ENCODE measurements around the gene IFT88.
A peak's percentile ranks its signal among the peaks of the same experiment; 100 is the strongest.

The IFT88 gene

GRCh38 chr13:20696073-20696472 is 129.1 kb downstream of the IFT88 start:
- DNase-seq = no peak

DNA sequence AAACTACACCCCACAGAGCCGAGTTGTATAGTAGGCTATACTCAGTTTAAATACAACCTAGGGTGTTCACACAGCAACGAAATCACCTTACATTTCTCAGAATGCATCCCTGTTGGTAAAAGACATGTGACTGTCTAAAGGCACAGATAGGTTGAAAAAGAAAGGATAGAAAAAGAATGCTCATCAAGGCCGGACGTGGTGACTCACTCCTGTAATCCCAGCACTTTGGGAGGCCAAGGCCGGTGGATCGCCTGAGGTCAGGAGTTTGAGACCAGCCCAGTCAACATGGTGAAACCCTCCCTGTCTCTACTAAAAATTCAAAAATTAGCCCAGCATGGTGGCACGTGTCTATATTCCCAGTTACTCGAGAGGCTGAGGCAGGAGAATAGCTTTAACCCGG is 132.8 kb downstream of the IFT88 start:
- DNase-seq = no peak

DNA sequence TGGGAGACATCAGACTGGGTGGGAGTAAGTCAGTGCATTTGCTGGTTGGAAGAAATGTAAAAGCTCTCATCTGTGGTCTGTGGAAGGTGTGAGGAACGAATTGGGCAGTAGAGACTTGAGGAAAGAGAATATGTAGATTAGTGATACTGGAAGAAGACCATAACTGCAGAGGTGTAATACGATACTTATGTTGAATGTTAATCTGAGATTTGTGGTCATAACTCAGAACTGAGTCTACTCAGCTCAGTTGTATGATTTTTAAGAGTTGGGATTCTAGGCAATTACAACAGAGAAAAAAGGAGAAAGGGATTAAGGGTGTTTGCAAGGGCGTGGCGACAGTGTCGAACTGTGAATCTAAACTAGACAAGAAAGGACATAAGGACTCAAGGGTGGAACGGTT is 133.3 kb downstream of the IFT88 start:
- no peak for DNase-seq

GRCh38 chr13:20701461-20701860 is 134.5 kb downstream of the IFT88 start:
- no peak for DNase-seq

GRCh38 chr13:20702530-20702914 is 135.6 kb downstream of the IFT88 start:
- no peak for DNase-seq

GRCh38 chr13:20702915-20703779 is 136.2 kb downstream of the IFT88 start, which contains the start of gene IL17D:
IL17D (plus strand) TSS chr13:20703699; CDS start chr13:20704002, 303 bp downstream.
- peak; percentile 29 to 41 for DNase-seq

DNA sequence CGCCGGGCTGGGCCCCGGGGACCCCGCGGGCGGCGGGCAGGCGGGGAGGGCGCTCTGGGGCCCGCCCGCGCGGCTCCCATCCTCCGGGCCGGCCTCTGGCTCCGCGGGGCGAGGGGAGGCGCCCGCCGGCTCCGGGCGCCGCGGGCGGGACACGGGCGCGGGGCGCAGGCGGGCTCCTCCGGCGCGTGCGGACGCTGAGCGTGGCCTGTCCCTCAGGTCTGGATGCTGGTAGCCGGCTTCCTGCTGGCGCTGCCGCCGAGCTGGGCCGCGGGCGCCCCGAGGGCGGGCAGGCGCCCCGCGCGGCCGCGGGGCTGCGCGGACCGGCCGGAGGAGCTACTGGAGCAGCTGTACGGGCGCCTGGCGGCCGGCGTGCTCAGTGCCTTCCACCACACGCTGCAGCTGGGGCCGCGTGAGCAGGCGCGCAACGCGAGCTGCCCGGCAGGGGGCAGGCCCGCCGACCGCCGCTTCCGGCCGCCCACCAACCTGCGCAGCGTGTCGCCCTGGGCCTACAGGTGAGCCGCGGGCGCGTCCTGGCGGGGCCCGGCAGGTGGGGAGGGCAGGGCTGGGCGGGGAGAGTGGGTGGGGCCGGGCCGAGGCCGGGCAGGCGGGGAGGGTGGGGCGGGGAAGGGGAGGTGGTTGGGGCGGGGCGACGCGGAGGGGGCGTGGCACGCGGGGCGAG is 137.0 kb downstream of the IFT88 start:
- peak; percentile 71 to 73 for DNase-seq

DNA sequence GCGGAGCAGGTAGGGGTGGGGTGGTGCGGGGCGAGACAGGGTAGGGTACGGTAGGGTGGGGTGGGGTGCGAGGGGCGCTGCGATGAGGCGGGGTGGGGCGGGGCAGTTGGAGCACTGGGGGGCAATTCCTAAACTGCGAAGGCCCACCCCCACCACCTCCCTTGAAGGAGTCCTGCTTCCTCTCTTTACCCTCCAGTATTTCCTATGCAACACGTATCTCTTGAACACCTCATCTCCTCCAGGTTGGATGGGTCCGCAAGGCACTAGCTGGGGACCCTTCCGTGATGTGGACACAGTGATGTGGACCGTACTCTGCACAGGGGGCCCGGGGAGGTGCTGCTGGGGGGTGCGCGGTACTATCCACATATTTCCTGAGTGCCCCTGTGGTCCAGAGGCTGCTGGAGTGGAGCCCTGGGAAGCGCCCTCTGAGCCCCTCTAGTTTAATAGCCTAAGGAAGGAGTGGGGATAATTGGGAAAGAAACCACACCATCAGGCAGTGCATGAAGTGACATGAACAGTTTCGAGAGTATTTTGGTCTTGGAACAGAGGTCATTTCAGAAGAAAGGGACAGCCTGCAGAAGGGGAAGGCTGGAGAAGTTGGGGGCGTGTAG is 137.6 kb downstream of the IFT88 start:
- no peak for DNase-seq

DNA sequence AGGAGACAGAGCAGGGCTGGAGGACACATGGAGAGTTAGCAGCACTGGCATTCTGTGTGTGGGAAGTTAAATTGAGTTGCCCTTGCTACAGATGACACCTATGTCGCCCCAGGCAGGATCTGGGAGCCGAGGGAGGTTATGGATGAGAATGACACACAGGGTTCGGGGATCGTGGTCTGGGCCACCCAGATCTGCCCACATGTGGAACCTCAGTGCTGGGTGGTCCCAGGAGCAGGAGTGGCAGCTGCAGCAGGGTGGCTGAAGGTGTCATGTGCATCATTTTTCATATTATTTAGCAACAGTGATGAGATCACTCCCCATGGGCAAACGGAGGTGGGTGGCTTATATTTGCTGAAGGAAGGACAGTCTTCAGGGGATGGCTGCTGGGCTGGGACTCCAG is 139.7 kb downstream of the IFT88 start:
- DNase-seq = no peak

DNA sequence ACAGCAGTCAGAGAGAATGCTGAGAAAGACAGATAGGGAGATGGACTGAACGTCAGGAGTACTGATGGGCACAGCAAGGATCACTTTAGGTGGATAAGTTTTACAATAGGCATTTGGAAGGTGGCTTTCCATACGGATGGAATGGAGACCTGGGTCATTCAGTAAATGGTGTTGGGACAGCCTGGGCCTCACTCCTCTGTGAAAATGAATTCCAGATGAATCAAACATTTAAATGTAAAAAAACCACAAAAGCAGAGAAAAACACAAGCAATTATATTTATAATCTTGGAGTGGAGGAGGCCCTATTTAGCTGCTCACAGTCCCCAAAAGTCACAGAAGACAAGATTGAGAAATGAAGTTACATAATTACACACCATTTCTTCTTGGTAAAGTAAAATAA is 141.3 kb downstream of the IFT88 start:
- no peak for DNase-seq

DNA sequence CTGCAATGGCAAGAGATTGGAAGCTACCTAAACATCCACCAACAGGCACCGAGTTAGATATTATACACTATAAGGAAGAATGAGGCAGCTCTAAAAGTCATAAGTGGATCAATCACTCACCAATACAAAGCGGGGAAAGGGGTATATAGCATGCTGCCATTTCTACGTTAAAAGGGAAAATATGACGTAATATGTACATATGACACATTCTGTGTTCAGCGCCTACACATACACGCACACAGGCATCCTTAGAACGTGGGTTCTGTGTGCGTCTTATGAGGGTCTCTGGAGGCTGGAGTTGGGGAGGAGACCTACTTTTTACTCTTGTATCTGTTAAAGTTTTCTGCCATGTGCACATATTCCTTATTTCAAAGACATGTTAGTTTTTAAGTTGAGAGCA is 142.4 kb downstream of the IFT88 start:
- DNase-seq = no peak

DNA sequence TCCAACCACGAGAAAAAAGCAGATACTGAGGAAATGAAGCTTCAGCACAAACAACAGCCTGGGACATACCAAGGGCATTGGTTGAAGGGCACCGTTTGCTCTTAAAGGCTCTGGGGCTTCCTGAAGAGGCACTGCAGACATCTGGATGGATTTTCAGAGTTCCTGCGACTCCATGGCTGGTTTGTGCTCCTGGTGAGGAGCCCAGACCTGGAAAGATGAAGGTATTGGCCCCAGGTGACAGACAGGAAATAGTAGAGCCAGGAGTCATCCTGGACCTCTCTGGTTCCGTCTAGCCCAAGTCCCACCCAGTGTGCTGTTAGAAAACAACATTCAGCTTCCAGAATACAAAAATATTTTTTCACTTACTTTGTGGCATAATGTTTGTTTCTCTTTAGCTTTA is 142.8 kb downstream of the IFT88 start:
- no peak for DNase-seq

GRCh38 chr13:20711301-20712044 is 144.5 kb downstream of the IFT88 start:
- no peak for DNase-seq

GRCh38 chr13:20713014-20713376 is 146.0 kb downstream of the IFT88 start:
- no peak for DNase-seq

DNA sequence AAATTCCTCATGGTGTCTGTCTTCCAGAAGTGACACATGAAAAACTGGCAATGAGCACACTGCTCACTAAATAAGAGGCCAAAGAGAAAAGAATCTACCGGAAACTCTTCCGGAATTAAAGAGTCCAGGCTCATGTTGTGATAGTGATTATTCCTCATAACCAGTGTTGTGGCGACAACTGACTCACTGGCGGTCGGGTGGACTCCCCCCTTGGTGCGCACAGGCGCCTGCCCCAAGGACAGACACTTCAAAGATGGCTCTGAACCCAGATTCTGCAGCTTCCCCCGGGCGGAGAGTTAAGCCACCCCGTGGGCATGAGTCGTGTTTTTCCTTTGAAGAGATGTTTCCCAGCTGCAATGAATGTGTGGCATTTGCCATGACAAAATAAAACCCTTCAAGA is 146.8 kb downstream of the IFT88 start:
- DNase-seq = no peak

GRCh38 chr13:20714161-20714560 is 147.2 kb downstream of the IFT88 start:
- DNase-seq = no peak

GRCh38 chr13:20714563-20715329 is 147.8 kb downstream of the IFT88 start:
- DNase-seq = no peak

DNA sequence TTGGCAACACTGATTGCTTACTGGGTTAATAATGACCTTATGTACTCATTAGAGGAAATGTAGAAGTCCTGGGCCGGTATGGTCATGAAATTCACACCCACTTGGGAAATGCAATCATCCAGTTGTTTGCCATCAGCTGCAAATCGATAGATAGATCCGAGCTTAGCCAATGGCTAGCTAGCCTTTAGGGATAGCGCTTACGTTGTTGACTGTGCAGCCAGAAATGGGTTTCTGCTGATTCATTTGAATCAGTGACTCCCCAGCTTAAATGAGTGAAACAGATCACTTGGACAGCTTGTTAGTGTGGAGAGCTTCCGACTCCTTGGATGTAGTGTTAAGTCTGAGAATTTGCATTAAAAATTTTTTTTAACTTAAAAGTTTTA is 148.4 kb downstream of the IFT88 start:
- DNase-seq = no peak

DNA sequence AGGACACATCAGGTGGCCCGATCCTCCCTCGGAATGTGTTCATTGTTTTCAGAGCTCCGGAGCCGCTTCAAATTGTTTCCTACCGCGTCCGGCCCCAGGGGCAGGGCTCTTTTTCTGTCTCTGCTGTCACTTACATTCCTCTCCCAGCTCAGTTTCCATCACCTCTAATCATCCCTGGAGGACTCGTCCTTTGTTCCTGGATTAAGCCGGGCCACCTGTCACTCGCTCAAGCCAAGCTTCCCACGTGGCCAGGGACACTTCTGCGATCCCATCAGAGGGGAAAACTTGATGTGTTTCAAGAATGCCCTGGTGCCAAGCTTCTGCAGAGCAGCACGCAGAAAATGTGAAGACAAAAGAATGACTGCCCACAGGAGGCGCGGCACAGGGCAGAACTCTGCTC is 150.0 kb downstream of the IFT88 start:
- DNase-seq = no peak

DNA sequence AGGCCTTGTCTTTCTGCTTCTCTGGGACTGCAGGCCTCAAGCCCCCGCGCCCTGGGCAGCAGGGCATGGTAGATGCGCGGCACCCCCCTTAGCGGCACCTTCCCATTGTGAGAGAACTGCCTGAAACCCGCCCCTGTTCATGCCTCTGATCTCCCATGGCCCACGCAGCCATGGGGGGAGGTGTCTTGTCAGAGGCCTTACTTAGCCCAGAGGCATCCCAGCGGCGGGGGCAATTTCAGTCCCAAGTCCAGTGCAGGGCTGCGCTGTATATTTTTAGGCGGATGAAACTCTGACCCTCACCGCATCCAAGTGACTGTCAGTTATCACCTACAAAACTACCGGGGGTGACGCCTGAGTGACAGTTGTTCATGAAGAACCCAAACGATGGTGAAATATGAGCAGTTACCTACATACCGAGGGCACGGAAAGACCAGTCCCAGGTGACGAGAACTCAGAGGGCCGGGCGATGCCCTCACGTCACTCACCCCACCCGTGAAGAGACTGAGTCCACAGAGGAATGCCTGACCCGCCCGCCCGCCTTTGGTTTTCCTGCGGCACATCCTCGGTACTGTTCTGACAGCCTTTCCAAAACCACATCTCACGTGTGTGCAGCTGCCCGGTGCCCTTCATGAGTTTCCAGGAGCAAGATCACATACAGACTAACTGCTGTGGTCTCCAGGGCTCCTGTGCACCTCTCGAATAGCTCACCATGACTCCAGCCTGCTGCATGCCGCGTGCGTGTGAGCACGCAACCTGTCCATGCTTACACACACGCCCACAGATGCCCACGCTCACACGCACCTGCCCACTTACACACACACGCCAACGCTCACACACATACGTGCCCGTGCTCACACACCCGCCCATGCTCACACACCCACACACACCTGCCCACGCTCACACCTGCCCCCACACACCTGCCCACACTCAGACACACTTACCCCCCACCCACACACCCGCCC is 150.9 kb downstream of the IFT88 start:
- DNase-seq = no peak

GRCh38 chr13:20718958-20719566 is 152.1 kb downstream of the IFT88 start:
- DNase-seq = no peak

Measured in activated CD4-positive, alpha-beta T cell treated with anti-CD3 and anti-CD28 coated beads, Interleukin-2, amount 50 U/mL, for 48 hours (primary cell).